HG03039 (cell line): ENCODE data around the gene FBXL17.

Experiments
- ATAC-seq: cut with Tn5 transposase; IDR thresholded peaks from one replicate; pipeline ENCODE4 v1.9.1; 2021; ENCODE audit warnings: mild to moderate bottlenecking, moderate library complexity; ENCODE audit not compliant: unreplicated experiment

FBXL17 gene

GRCh38 chr5:107873877-107874276, 508.0 kb downstream of the FBXL17 start:
- no peak for ATAC-seq

- ATAC-seq, result no peak
These were observed 510.9 kb downstream of the FBXL17 start for GRCh38 chr5:107871023-107871422.

- no peak for ATAC-seq
These were observed 512.3 kb downstream of the FBXL17 start for GRCh38 chr5:107869438-107870115.

- ATAC-seq, result no peak
These were observed 513.1 kb downstream of the FBXL17 start for GRCh38 chr5:107868650-107869409.

- no peak for ATAC-seq
These were observed 514.6 kb downstream of the FBXL17 start for GRCh38 chr5:107867266-107867665.

- ATAC-seq, result no peak
These were observed 517.1 kb downstream of the FBXL17 start for GRCh38 chr5:107864793-107865192.

GRCh38 chr5:107863125-107863524, 518.8 kb downstream of the FBXL17 start:
- ATAC-seq, result no peak

GRCh38 chr5:107861565-107861964, 520.3 kb downstream of the FBXL17 start:
- ATAC-seq, result no peak

GRCh38 chr5:107860044-107860443, 521.9 kb downstream of the FBXL17 start:
- ATAC-seq, result no peak

GRCh38 chr5:107858788-107859187, 523.1 kb downstream of the FBXL17 start:
- no peak for ATAC-seq

- ATAC-seq, result no peak
These were observed 523.6 kb downstream of the FBXL17 start for GRCh38 chr5:107858324-107858723.

GRCh38 chr5:107857785-107858184, 524.1 kb downstream of the FBXL17 start:
- ATAC-seq, result no peak

- no peak for ATAC-seq
These were observed 526.7 kb downstream of the FBXL17 start for GRCh38 chr5:107855171-107855570.

GRCh38 chr5:107853696-107854095, 528.2 kb downstream of the FBXL17 start:
- ATAC-seq, result no peak

- no peak for ATAC-seq
These were observed 528.9 kb downstream of the FBXL17 start for GRCh38 chr5:107853031-107853430.

- ATAC-seq, result no peak
These were observed 532.8 kb downstream of the FBXL17 start for GRCh38 chr5:107849118-107849517.

- ATAC-seq, result no peak
These were observed 541.3 kb downstream of the FBXL17 start for GRCh38 chr5:107840592-107840991.

- ATAC-seq, result no peak
These were observed 541.7 kb downstream of the FBXL17 start for GRCh38 chr5:107840161-107840560.

- ATAC-seq, result no peak
These were observed 546.8 kb downstream of the FBXL17 start for GRCh38 chr5:107835096-107835495.

GRCh38 chr5:107832746-107833145, 549.2 kb downstream of the FBXL17 start:
- no peak for ATAC-seq

- no peak for ATAC-seq
These were observed 550.1 kb downstream of the FBXL17 start for GRCh38 chr5:107831612-107832395.

- ATAC-seq, result no peak
These were observed 551.1 kb downstream of the FBXL17 start for GRCh38 chr5:107830750-107831149.
